ENCODE data around the gene PALMD. TPM values are rescaled to one million over a fixed set of nuclear protein-coding genes. Genes with fewer than 3 reads are reported as not detected.

PALMD gene
- total and polyA plus RNA-seq, 12 donors: 81.2 to 194 (median 121) TPM

DNA sequence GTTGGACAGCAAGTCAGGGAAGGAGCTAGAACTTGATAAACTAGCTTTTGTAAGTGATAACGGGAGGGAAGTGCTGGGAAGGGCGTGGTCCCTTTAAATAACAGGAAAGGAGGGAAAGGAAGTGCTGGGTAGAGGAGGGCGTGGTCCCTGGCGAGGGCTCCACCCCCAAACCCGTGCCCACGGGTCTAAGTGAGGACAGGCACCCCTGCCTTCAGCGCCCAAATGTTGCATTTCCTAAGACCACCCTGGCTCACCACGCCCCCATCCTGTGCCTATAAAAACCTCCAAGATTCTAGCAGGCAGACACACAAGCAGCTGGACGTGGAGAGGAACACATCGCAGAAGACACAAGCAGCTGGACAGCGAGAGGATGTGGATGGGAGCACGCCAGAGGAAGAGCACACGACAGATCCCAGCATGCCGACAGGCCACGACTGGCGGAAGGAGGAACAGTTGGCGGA, 58.5 kb downstream of the PALMD start:
- no peak for TF ChIP-seq CTCF (IDR thresholded peaks at IDR 0.05)
- H3K4me3 ChIP-seq: no peak overlapping the region
- peak overlapping the region in 4 of 10 donors; percentile 18 to 46 (median 22) for H3K27ac ChIP-seq
- H3K4me1 ChIP-seq: peaks cover 0 to 22% (median 3%) of the 10 kb centered on the region in 9 donors
- DNase-seq: peak in 1 of 2 donors; percentile 18
- ATAC-seq: peak in 6 of 8 donors; percentile 34 to 65 (median 40)
- no peaks in the 10 kb centered on the region for H3K27me3 ChIP-seq
- peaks cover 0 to 6% (median 0%) of the 10 kb centered on the region in 11 donors for H3K9me3 ChIP-seq
- intact Hi-C loops (cut with DNase I): loop anchor here in 4 of 10 donors (10.0 kb wide), 3 partner anchors 180 to 910 kb away; no protein-coding TSS in a partner anchor
- 69 to 77% methylated on average over 17 of the region's 17 CpGs for WGBS, 2 donors
- H3K36me3 ChIP-seq: peaks cover 0 to 17% (median 0%) of the 10 kb centered on the region in 9 donors

DNA sequence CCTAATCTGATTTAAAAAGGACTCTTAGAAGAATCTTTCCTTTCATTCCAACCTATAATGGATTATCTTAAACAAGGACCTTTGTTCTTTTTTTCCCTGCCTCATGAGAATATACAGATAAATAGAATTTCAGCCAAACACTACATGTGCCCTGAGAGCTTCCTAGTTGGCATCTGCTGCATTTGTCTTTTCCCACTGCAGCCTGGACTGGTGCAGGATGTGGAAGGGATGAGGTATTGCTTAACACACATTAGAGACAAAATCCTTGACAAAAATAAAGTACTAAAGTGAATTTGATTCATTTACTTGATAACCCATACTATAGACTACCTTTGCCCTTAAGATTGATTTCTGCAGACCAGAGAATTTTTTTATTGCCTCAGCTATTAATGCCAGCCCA, 59.5 kb downstream of the PALMD start:
- intact Hi-C loops (cut with DNase I): loop anchor here in 9 of 10 donors (5.0 to 10.0 kb wide), 5 partner anchors 181 to 911 kb away; no protein-coding TSS in a partner anchor
- no peak for TF ChIP-seq CTCF (IDR thresholded peaks at IDR 0.05)

GRCh38 chr1:99707535-99708142, 61.7 kb downstream of the PALMD start:
- peaks cover 0 to 22% (median 3%) of the 10 kb centered on the region in 9 donors for H3K4me1 ChIP-seq
- no peaks in the 10 kb centered on the region for H3K27me3 ChIP-seq
- H3K4me3 ChIP-seq: no peak overlapping the region
- WGBS, 2 donors: 10 to 19% methylated on average over 4 of the region's 4 CpGs
- intact Hi-C loops (cut with DNase I): loop anchor here in 9 of 10 donors (1.0 to 10.0 kb wide), 8 partner anchors 183 to 913 kb away; no protein-coding TSS in a partner anchor
- H3K36me3 ChIP-seq: peaks cover 0 to 49% (median 8%) of the 10 kb centered on the region in 9 donors
- H3K27ac ChIP-seq: peak overlapping the region in 3 of 10 donors; percentile 11 to 47 (median 38)
- peak in 7 of 8 donors; percentile 63 to 85 (median 81) for ATAC-seq
- TF ChIP-seq CTCF (IDR thresholded peaks at IDR 0.05): peak; percentile 78 to 95 (median 91)
- H3K9me3 ChIP-seq: no peaks in the 10 kb centered on the region
- DNase-seq: peak; percentile 21 to 66

More for the DNA sequence above, 59.5 kb downstream of the PALMD start:
- no peaks in the 10 kb centered on the region for H3K27me3 ChIP-seq
- H3K36me3 ChIP-seq: peaks cover 0 to 27% (median 3%) of the 10 kb centered on the region in 9 donors
- ATAC-seq: no peak
- no peak for DNase-seq
- peak overlapping the region in 1 of 10 donors; percentile 18 for H3K27ac ChIP-seq
- H3K9me3 ChIP-seq: peaks cover 0 to 6% (median 0%) of the 10 kb centered on the region in 11 donors
- H3K4me3 ChIP-seq: no peak overlapping the region
- peaks cover 0 to 22% (median 3%) of the 10 kb centered on the region in 9 donors for H3K4me1 ChIP-seq

DNA sequence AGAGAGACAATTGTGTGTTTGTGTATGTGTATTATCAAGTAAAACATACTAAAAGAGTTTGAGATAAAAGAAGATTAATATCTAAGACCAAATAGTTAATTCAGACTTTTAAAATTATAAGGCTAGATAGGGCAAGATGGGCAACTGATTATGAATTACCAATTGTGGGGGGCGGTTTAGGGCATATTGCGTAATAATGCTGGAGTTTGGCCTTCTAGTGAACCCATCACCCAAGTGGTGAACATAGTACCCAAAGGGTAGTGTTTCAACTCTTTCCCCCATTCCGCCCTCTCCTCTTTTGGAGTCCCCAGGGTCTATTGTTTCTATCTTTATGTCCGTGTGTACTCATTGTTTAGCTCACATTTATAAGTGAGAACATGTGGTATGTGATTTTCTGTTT, 65.1 kb downstream of the PALMD start:
- Histone ChIP-seq H3K4me3 (no peak overlapping the region), H3K4me1 (peaks cover 0 to 9% (median 3%) of the 10 kb centered on the region in 9 donors), H3K36me3 (peaks cover 0 to 82% (median 10%) of the 10 kb centered on the region in 9 donors), H3K9me3 (no peaks in the 10 kb centered on the region), H3K27ac (no peak overlapping the region), H3K27me3 (no peaks in the 10 kb centered on the region)
- DNase-seq (no peak), ATAC-seq (no peak)
- intact Hi-C loops (cut with DNase I): loop anchor here in 3 of 10 donors (5.0 kb wide), 3 partner anchors 234 to 534 kb away; no protein-coding TSS in a partner anchor
- WGBS, 2 donors: 94 to 97% methylated on average over 4 of the region's 4 CpGs
- no peak for TF ChIP-seq CTCF (IDR thresholded peaks at IDR 0.05)
